HG02623 (cell line): ENCODE measurements around the gene KLHL8.

Experiments
- ATAC-seq: cut with Tn5 transposase; IDR thresholded peaks from one replicate; pipeline ENCODE4 v1.9.1; 2021; ENCODE audit warnings: moderate library complexity; ENCODE audit not compliant: unreplicated experiment

Gene KLHL8

GRCh38 chr4:87126056-87126455 is 94.4 kb downstream of the KLHL8 start:
- ATAC-seq, result no peak

- no peak for ATAC-seq
Observed at GRCh38 chr4:87122252-87122651, 98.2 kb downstream of the KLHL8 start.

GRCh38 chr4:87121341-87122065 is 98.9 kb downstream of the KLHL8 start:
- ATAC-seq, result no peak

- no peak for ATAC-seq
Observed at GRCh38 chr4:87120411-87121162, 99.8 kb downstream of the KLHL8 start.

GRCh38 chr4:87120010-87120409 is 100.4 kb downstream of the KLHL8 start:
- ATAC-seq, result no peak

GRCh38 chr4:87118826-87119225 is 101.6 kb downstream of the KLHL8 start:
- ATAC-seq, result no peak

GRCh38 chr4:87118421-87118820 is 102.0 kb downstream of the KLHL8 start:
- ATAC-seq, result no peak

GRCh38 chr4:87117732-87118075 is 102.7 kb downstream of the KLHL8 start:
- no peak for ATAC-seq

- no peak for ATAC-seq
Observed at GRCh38 chr4:87117051-87117731, 103.2 kb downstream of the KLHL8 start.

GRCh38 chr4:87116231-87116630 is 104.2 kb downstream of the KLHL8 start:
- no peak for ATAC-seq

- ATAC-seq, result no peak
Observed at GRCh38 chr4:87114245-87115062, 106.0 kb downstream of the KLHL8 start.

- no peak for ATAC-seq
Observed at GRCh38 chr4:87112063-87112462, 108.4 kb downstream of the KLHL8 start.
